Endothelial cell of umbilical vein (primary cell): ENCODE data around the gene CCDC82.

Experiments used
- EZH2 ChIP-seq: IDR thresholded peaks from 2 replicates; pipeline ENCODE4 v1.6.1; 2012; ENCODE audit warnings: borderline replicate concordance, low read depth, mild to moderate bottlenecking, moderate library complexity, low read length, inconsistent platforms; ENCODE audit not compliant: severe bottlenecking
- JUN ChIP-seq: IDR thresholded peaks from 2 replicates; pipeline ENCODE4 v1.6.1; 2011; ENCODE audit warnings: borderline replicate concordance, low read depth; ENCODE audit not compliant: insufficient read length, insufficient read depth
- POLR2A ChIP-seq: IDR thresholded peaks from 2 replicates; pipeline ENCODE4 v1.6.1; 2012; ENCODE audit warnings: low read depth, mild to moderate bottlenecking, control low read depth, low read length
- POLR2AphosphoS5 ChIP-seq: IDR thresholded peaks from 2 replicates; pipeline ENCODE4 v1.6.1; 2012; ENCODE audit warnings: low read depth, mild to moderate bottlenecking, control low read depth, low read length, moderate library complexity; ENCODE audit not compliant: insufficient read depth
- TF ChIP-seq, protein P1 (sequence below): IDR thresholded peaks from 2 replicates; pipeline ENCODE4 v1.6.1; 2011; ENCODE audit not compliant: insufficient read depth, insufficient read length
- TF ChIP-seq, protein P2 (sequence below), 2 donors: IDR thresholded peaks; 1 replicate in 1 of 2; 2 replicates in 1 of 2; pipeline ENCODE4 v1.5.1; 2011; ENCODE audit warnings: low read length in 2 of 2, mild to moderate bottlenecking in 2 of 2, moderate library complexity in 2 of 2, control low read depth in 1 of 2, inconsistent platforms in 1 of 2, low read depth in 1 of 2; ENCODE audit not compliant: insufficient read depth in 1 of 2; ENCODE audit errors: extremely low read depth in 1 of 2

DNA sequence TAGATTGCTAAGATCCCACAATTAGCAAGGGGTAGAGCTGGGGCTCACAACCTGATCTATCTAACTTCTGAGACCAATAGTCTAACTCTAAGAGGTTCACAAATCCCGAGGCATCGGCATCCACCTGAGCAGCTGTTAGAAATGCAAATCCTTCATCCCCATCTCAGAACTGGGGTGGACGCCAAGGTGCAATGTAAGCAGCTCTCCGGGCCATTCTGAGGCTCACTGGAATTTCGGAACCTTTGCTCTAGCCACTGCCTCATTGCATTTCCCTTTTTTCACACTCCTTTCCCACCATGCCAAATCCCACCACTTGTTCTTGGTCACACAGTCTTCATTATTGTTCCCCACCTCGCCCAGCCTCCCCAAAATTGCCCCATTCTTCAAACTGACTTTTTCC is 76.5 kb downstream of the CCDC82 start:
- TF ChIP-seq, protein P1, sequence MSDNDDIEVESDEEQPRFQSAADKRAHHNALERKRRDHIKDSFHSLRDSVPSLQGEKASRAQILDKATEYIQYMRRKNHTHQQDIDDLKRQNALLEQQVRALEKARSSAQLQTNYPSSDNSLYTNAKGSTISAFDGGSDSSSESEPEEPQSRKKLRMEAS = no peak
- TF ChIP-seq POLR2A (no peak), EZH2 (no peak), POLR2AphosphoS5 (no peak), JUN (no peak)
- TF ChIP-seq, protein P2, sequence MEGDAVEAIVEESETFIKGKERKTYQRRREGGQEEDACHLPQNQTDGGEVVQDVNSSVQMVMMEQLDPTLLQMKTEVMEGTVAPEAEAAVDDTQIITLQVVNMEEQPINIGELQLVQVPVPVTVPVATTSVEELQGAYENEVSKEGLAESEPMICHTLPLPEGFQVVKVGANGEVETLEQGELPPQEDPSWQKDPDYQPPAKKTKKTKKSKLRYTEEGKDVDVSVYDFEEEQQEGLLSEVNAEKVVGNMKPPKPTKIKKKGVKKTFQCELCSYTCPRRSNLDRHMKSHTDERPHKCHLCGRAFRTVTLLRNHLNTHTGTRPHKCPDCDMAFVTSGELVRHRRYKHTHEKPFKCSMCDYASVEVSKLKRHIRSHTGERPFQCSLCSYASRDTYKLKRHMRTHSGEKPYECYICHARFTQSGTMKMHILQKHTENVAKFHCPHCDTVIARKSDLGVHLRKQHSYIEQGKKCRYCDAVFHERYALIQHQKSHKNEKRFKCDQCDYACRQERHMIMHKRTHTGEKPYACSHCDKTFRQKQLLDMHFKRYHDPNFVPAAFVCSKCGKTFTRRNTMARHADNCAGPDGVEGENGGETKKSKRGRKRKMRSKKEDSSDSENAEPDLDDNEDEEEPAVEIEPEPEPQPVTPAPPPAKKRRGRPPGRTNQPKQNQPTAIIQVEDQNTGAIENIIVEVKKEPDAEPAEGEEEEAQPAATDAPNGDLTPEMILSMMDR (IDR thresholded peaks at IDR 0.05; ENCODE audit: extremely low read depth in 1 of 2, insufficient read depth in 1 of 2, low read depth in 1 of 2, low read length in 2 of 2) = no peak
